Panc1 (cell line): ENCODE results near the gene PHC3. TPM values are rescaled to one million over a fixed set of nuclear protein-coding genes. Genes with fewer than 3 reads are reported as not detected.

Experiments used
- ATAC-seq: fragments of 200-7000 bp; cut with Tn5 transposase; 2 replicates; pipeline ENCODE4 v1.9.1; 2020; ENCODE audit warnings: mild to moderate bottlenecking, moderate library complexity
- BruUV-seq: library from RNA; stranded (reverse); fragments of 400-500 nt; replicated peaks from 2 replicates; lab custom pipeline; 2021; lab: Mats Ljungman, UMichigan
- CTCF ChIA-PET: fragments of 300-600 bp; sonication (Branson Sonifier 250); formaldehyde crosslinking; loops from one replicate; lab custom pipeline; 2022; ENCODE audit warnings: antibody characterized with exemption; lab: Charles Lee
- POLR2A ChIA-PET: fragments of 300-600 bp; sonication (Branson Sonifier 250); formaldehyde crosslinking; loops from one replicate; lab custom pipeline; 2022; ENCODE audit warnings: antibody characterized with exemption; lab: Charles Lee
- DNase-seq: peaks from one replicate; pipeline ENCODE4 v3.0.0-alpha.2; 2010; ENCODE audit warnings: low read depth, low spot score
- H3K27ac ChIP-seq: 2 replicates; pipeline ENCODE4 v1.5.1; 2011; ENCODE audit warnings: mild to moderate bottlenecking, low read length, inconsistent platforms
- H3K27me3 ChIP-seq: fragments of 200-500 bp; sonication (Bioruptor generic); 2 replicates; pipeline ENCODE4 v1.6.0; 2014; ENCODE audit warnings: low read length, inconsistent platforms; ENCODE audit not compliant: control insufficient read depth, insufficient read depth
- H3K36me3 ChIP-seq: fragments of 200-500 bp; sonication (Bioruptor generic); 2 replicates; pipeline ENCODE4 v1.5.1; 2014; ENCODE audit warnings: inconsistent platforms, mild to moderate bottlenecking, low read length, moderate library complexity; ENCODE audit not compliant: control insufficient read depth, insufficient read depth
- H3K4me1 ChIP-seq: 2 replicates; pipeline ENCODE4 v1.5.1; 2011; ENCODE audit warnings: inconsistent platforms, mild to moderate bottlenecking, low read length, moderate library complexity; ENCODE audit not compliant: control insufficient read depth, insufficient read depth
- H3K4me3 ChIP-seq, 2 experiments: 2 replicates each; pipeline ENCODE4 v1.5.1; 2011 to 2012; ENCODE audit warnings: low read depth in 2 of 2, low read length in 2 of 2, mild to moderate bottlenecking in 2 of 2, inconsistent platforms in 1 of 2, moderate library complexity in 1 of 2
- H3K9me3 ChIP-seq: fragments of 200-500 bp; sonication (Bioruptor generic); 2 replicates; pipeline ENCODE4 v1.5.1; 2014; ENCODE audit warnings: low read depth, mild to moderate bottlenecking, inconsistent platforms, low read length, moderate library complexity; ENCODE audit not compliant: control insufficient read depth, insufficient read depth
- CTCF ChIP-seq: fragments of 450-650 bp; IDR thresholded peaks from 2 replicates; pipeline ENCODE4 v1.5.1; 2017; ENCODE audit warnings: mild to moderate bottlenecking
- POLR2AphosphoS5 ChIP-seq: IDR thresholded peaks from 2 replicates; pipeline ENCODE4 v1.6.1; 2012; ENCODE audit warnings: mild to moderate bottlenecking, low read depth, low read length, moderate library complexity
- REST ChIP-seq, 2 experiments: IDR thresholded peaks; 2 replicates each; pipeline ENCODE4 v1.6.1; 2011 to 2012; ENCODE audit warnings: low read depth in 2 of 2, control low read depth in 1 of 2, low read length in 1 of 2, mild to moderate bottlenecking in 1 of 2, moderate library complexity in 1 of 2; ENCODE audit not compliant: insufficient read depth in 1 of 2
- SIN3A ChIP-seq: IDR thresholded peaks from 2 replicates; pipeline ENCODE4 v1.6.1; 2012; ENCODE audit warnings: low read depth, mild to moderate bottlenecking, low read length, moderate library complexity, borderline replicate concordance; ENCODE audit not compliant: insufficient read depth
- TCF7L2 ChIP-seq: IDR thresholded peaks from 2 replicates; pipeline ENCODE4 v1.6.1; 2011; ENCODE audit warnings: mild to moderate bottlenecking, low read depth, low read length, inconsistent platforms
- in situ Hi-C: cut with HindIII; loops from 2 replicates; pipeline ENCODE4 v1.10.0; 2016; ENCODE audit warnings: low sequenced_read_pairs, low pct_unique_long_range_greater_than_20kb
- intact Hi-C: fragments of 100-400 bp; cut with micrococcal nuclease; formaldehyde crosslinking; loops from one replicate; pipeline ENCODE4 v1.10.0; 2022; ENCODE audit not compliant: unreplicated experiment
- total RNA-seq: library from RNA; stranded (reverse); gene quantifications from one replicate; pipeline ENCODE4 v1.2.1, GENCODE V29; 2021; ENCODE audit not compliant: unreplicated experiment

Gene PHC3
- total RNA-seq, 1 experiment from 2014 or later, result 53.8 TPM

- TF ChIP-seq POLR2AphosphoS5, result no peak
- no peak for TF ChIP-seq CTCF
- TF ChIP-seq SIN3A, result no peak
- no peak for TF ChIP-seq REST (IDR thresholded peaks at IDR 0.05; ENCODE audit: insufficient read depth in 1 of 2, low read depth in 2 of 2, low read length in 1 of 2)
- no peak for TF ChIP-seq TCF7L2
- no peak for ATAC-seq
- no TSS peak for BruUV-seq
- Histone ChIP-seq H3K36me3 (peaks cover 82% of the 10 kb centered on the region), H3K9me3 (no peaks in the 10 kb centered on the region), H3K4me1 (no peaks in the 10 kb centered on the region), H3K27ac (no peak overlapping the region), H3K27me3 (no peaks in the 10 kb centered on the region), H3K4me3 (no peak overlapping the region)
- no peak for DNase-seq
- ChIA-PET CTCF (no interaction called here), POLR2A (interaction anchor here (0.7 kb wide), 1 partner anchor 10 kb away, joined by 3 read pairs; no protein-coding TSS in a partner anchor)
- intact Hi-C loops, result no loop called here
- in situ Hi-C loops, result no loop called here
Observed at GRCh38 chr3:170098753-170099152, 82.8 kb downstream of the PHC3 start.

GRCh38 chr3:170096342-170096741, 85.2 kb downstream of the PHC3 start:
- in situ Hi-C loops, result no loop called here
- CTCF ChIA-PET, result no interaction called here
- Histone ChIP-seq H3K4me3 (no peak overlapping the region), H3K36me3 (peaks cover 68% of the 10 kb centered on the region), H3K27ac (no peak overlapping the region), H3K27me3 (no peaks in the 10 kb centered on the region), H3K4me1 (no peaks in the 10 kb centered on the region), H3K9me3 (no peaks in the 10 kb centered on the region)
- POLR2A ChIA-PET, result no interaction called here
- no TSS peak for BruUV-seq
- ATAC-seq, result no peak
- intact Hi-C loops, result no loop called here
- TF ChIP-seq TCF7L2 (no peak), REST (IDR thresholded peaks at IDR 0.05; ENCODE audit: insufficient read depth in 1 of 2, low read depth in 2 of 2, low read length in 1 of 2) (no peak)
- no peak for DNase-seq
